NCI-H1417 (cell line): Measurements from ENCODE around the gene CNTROB.

Experiments
- DNase-seq, 3 experiments: peaks; one replicate each; lab custom pipeline; 2025; lab: John Stamatoyannopoulos, UW

The CNTROB gene

DNA sequence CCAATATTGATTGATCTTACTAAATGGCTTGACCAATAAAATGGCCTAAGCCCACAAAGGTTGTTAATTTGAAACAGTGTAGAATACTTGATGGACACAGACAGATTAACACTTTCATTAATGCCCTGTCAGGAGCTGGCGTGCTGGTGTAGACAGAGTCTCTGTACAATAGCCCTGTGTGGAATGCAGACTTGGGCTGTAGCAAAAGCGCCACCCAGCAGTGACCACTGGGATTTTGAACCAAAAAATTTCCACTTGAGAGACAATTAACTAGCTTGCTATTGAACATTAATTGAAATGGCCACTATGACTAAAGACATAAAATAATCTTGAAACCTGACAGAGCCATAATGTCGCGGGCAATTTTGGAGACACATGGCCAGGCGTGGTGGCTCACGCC is 50.7 kb downstream of the CNTROB start:
- peak in 1 of 3 experiments; percentile 4 for DNase-seq

DNA sequence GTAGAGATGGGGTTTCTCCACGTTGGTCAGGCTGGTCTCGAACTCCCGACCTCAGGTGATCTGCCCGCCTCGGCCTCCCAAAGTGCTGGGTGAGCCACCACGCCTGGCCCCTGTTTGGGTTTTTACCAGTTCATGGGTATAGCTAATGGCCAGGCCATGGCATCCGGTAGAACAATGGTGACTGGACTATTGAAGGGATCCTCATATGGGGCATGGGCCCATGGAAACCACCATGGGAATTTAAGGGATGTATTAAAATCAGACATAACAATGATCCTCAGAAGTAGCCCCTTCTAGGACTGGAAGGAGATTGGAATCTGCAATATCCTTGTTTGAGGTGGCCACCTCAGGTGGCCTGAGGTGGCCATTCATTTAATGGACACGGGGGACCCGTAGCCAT is 52.9 kb downstream of the CNTROB start:
- DNase-seq, result no peak

- no peak for DNase-seq
Measured at GRCh38 chr17:7987112-7987893, 55.3 kb downstream of the CNTROB start.

DNA sequence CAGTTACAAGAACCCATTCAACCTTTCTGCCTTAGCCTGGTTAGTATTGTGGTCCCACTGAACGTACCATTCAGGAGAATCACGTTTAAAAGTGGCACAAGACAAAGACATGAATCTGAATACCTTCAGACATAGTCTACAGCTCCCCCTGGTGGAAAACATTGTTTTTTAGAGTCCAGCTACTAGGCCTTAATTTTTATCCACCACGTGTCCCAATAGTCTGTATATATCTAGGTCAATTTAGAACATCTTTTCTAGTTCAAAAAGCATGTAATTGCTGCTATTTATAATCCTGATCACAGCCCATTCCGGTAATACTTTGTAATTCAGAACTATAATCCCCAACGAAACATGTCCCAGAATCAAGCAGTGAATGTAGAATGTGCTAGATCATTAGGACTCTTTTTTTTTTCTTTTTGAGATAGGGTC is 56.8 kb downstream of the CNTROB start:
- DNase-seq, result peak; percentile 51 to 86 (median 86)

- peak; percentile 67 to 84 (median 71) for DNase-seq
Measured at GRCh38 chr17:7989781-7990655, 58.0 kb downstream of the CNTROB start.

DNA sequence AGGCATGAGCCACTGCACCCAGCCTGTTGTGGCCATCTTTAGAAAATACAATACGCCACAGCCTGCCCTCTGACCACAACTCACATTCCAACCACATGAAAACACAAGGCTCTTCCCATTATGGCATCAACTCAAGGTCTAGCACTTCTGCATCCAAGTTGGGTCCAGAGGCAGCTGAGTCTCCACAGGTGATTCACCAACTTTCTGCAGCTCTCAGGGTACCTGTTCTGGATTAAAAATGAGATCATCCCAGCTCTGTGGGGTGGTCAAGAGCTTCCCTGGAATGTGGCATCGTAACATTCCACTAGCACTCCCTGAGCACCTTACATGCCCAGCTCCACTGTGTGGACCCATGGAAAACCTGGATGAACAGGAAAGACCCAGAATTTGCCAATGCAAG is 60.5 kb downstream of the CNTROB start:
- no peak for DNase-seq

DNA sequence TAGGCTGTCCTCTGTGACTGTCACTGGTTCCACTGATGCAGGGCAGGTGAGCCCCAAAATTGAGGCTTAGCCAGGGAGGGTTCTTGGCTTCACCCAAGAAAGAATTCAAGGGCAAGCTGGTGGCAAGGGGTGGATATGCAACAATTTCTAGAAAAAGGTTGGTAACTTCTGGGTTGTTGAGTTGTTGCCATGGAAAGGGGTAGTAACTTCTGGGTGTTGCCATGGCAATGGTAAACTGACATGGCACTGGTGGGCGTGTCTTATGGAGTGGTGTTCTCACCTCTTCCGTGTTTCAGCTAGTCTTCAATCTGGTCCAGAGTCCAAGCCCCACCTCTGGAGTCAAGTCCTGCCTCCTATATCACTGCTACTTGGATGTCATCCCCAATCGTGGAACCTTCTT is 60.9 kb downstream of the CNTROB start:
- DNase-seq, result no peak

DNA sequence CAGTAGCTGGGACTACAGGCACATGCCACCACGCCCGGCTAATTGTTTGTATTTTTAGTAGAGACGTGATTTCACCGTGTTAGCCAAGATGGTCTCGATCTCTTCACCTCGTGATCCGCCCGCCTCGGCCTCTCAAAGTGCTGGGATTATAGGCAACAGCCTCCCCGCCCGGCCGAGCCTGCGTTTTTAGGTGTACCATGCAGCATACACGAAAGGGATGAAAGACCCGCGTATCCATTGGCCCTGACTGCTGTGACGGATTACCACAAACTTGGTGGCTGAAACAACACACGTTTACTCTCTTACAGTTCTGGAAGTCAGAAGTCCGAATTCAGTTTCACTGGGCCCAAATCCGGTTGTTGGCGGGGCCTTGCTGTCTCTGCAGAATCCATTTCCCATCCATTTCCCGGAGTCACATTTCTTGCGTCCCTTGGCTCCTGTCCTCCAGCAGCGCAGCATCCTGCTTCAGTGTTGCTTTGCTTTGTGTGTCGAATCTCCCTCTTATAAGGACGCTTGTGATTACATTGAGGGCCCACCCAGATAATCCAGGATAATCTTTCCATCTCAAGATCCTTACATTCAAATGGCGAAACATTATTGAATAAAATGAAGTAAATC is 62.1 kb downstream of the CNTROB start:
- no peak for DNase-seq

DNA sequence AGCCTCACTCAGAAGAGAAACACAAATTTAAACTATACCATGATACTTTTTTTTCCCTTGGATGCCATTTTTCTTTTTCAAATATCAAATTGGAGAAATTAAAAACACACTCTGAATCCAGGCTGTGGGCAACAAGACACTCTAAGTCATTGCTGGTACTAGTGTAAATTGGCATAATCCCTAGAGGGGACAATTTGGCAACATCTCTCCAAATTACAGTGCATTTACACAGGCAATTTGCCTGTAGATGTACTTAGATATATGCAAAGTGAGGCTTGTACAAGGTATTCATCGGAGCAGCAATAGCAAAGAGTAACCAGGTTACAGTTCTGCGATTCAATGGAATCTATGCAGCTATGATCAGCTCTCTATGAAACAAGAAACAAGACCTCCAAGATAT is 63.7 kb downstream of the CNTROB start:
- no peak for DNase-seq

DNA sequence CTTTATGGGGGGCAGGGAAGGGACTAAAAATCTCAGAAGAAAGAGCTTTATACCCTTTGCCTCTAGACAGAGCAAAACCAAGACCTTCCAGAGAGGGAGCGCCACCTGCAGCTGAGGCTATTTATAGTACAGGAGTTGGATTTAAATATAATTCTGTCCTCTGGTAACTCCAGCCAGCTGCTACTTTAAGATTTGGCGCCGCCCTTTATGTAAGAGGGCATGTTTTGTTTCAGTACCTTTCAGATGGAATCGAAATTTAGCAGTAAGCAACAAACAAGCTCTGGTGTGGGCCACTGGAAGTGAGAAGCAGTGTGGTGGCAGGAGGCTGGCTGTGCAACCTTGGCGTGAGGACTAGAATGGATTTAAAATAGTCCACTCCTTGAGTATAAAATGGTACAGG is 65.2 kb downstream of the CNTROB start:
- peak in 2 of 3 experiments; percentile 4 to 24 for DNase-seq
